Measurements from ENCODE around the gene DCTPP1. TPM values are rescaled to one million over a fixed set of nuclear protein-coding genes. Genes with fewer than 3 reads are reported as not detected.
A peak's percentile ranks its signal among the peaks of the same experiment; 100 is the strongest.

The DCTPP1 gene
- total RNA-seq, 1 experiment from 2014 or later = 111 TPM

- ChIA-PET POLR2A (ENCODE audit: low non-redundant PET) (interaction anchor here (0.8 kb wide), 1 partner anchor 28 kb away, joined by 3 read pairs; no protein-coding TSS in a partner anchor), CTCF (interaction anchor here (0.6 kb wide), 1 partner anchor 237 kb away, joined by 3 read pairs; no protein-coding TSS in a partner anchor)
- intact Hi-C loops (cut with micrococcal nuclease; ENCODE audit: unreplicated experiment) = no loop called here
- no peaks in the 10 kb centered on the region for H3K36me3 ChIP-seq (ENCODE audit: insufficient read depth, low read length, poor library complexity, severe bottlenecking)
- peak overlapping the region; percentile 88 for H3K4me3 ChIP-seq (ENCODE audit: low read depth, low read length, poor library complexity, severe bottlenecking)
- peaks cover 6% of the 10 kb centered on the region for H3K4me1 ChIP-seq (ENCODE audit: insufficient read depth, low read length, poor library complexity, severe bottlenecking)
- no TSS peak for BruUV-seq (replicated peaks)
- peak; percentile 99 for DNase-seq (ENCODE audit: low spot score)
- H3K27me3 ChIP-seq (replicated peaks; ENCODE audit: insufficient read depth, low read depth, low read length, poor library complexity) = no peaks in the 10 kb centered on the region
- TF ChIP-seq EZH2 (IDR thresholded peaks at IDR 0.05; ENCODE audit: borderline replicate concordance, low read depth, low read length, poor library complexity, severe bottlenecking) = no peak
- TF ChIP-seq, protein P1, sequence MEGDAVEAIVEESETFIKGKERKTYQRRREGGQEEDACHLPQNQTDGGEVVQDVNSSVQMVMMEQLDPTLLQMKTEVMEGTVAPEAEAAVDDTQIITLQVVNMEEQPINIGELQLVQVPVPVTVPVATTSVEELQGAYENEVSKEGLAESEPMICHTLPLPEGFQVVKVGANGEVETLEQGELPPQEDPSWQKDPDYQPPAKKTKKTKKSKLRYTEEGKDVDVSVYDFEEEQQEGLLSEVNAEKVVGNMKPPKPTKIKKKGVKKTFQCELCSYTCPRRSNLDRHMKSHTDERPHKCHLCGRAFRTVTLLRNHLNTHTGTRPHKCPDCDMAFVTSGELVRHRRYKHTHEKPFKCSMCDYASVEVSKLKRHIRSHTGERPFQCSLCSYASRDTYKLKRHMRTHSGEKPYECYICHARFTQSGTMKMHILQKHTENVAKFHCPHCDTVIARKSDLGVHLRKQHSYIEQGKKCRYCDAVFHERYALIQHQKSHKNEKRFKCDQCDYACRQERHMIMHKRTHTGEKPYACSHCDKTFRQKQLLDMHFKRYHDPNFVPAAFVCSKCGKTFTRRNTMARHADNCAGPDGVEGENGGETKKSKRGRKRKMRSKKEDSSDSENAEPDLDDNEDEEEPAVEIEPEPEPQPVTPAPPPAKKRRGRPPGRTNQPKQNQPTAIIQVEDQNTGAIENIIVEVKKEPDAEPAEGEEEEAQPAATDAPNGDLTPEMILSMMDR (conservative IDR thresholded peaks at IDR 0.05; ENCODE audit: low read depth, low read length) = 0 out of 2 replicates have a peak, but pooled peaks have one; percentile 19
- peak overlapping the region; percentile 100 for H3K27ac ChIP-seq (ENCODE audit: low read depth, low read length, poor library complexity, severe bottlenecking)
- no peaks in the 10 kb centered on the region for H3K9me3 ChIP-seq (ENCODE audit: low read depth, low read length, poor library complexity, severe bottlenecking)
Observed at GRCh38 chr16:30378236-30379157, 51.3 kb downstream of the DCTPP1 start.

GRCh38 chr16:30377812-30378235 lies 52.0 kb downstream of the DCTPP1 start:
- ChIA-PET POLR2A (ENCODE audit: low non-redundant PET) (interaction anchor here (0.6 to 0.8 kb wide), 2 partner anchors 29 to 51 kb away, joined by 3 read pairs; no protein-coding TSS in a partner anchor), CTCF (no interaction called here)
- Histone ChIP-seq H3K27me3 (replicated peaks; ENCODE audit: insufficient read depth, low read depth, low read length, poor library complexity) (no peaks in the 10 kb centered on the region), H3K4me3 (ENCODE audit: low read depth, low read length, poor library complexity, severe bottlenecking) (peak overlapping the region; percentile 88), H3K9me3 (ENCODE audit: low read depth, low read length, poor library complexity, severe bottlenecking) (no peaks in the 10 kb centered on the region), H3K27ac (ENCODE audit: low read depth, low read length, poor library complexity, severe bottlenecking) (peak overlapping the region; percentile 100), H3K36me3 (ENCODE audit: insufficient read depth, low read length, poor library complexity, severe bottlenecking) (no peaks in the 10 kb centered on the region), H3K4me1 (ENCODE audit: insufficient read depth, low read length, poor library complexity, severe bottlenecking) (peaks cover 6% of the 10 kb centered on the region)
- BruUV-seq (replicated peaks) = TSS peak; percentile 79
- DNase-seq (ENCODE audit: low spot score) = peak; percentile 92
- intact Hi-C loops (cut with micrococcal nuclease; ENCODE audit: unreplicated experiment) = no loop called here
- no peak for TF ChIP-seq EZH2 (IDR thresholded peaks at IDR 0.05; ENCODE audit: borderline replicate concordance, low read depth, low read length, poor library complexity, severe bottlenecking)
- TF ChIP-seq, protein P1 (conservative IDR thresholded peaks at IDR 0.05; ENCODE audit: low read depth, low read length) = no peak

DNA sequence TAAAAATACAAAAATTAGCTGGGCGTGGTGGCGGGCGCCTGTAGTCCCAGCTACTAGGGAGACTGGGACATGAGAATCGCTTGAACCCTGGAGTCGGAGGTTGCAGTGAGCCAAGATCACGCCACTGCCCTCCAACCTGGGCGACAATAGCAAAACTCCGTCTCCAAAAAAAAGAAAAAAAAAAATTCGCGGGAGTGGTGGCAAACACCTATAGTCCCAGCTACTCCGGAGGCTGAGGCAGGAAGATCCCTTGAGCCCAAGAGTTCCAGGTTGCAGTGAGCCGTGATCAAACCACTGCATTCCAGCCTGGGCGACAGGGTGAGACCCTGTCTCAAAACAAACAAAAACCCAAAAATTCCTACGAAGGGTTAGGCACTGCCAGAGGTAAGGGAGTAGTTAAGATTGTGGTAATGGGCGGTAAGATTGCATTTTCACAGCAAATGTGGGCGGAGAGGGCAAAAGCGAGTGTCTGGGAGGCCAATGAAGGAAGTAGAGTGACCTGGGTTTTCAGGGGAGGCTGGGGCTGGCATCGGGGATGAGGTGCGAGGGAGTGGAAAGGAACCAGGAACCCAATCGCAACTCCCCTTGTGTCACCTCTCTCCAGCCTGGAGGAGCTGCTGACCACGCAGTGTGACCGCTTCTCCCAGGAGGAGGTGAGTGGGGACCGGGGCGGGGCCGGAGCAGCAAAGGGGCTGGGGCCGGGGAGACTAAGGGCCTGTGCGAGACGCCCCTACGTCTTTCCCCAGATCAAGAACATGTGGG lies 52.6 kb downstream of the DCTPP1 start:
- no peak for DNase-seq (ENCODE audit: low spot score)
- Histone ChIP-seq H3K27me3 (replicated peaks; ENCODE audit: insufficient read depth, low read depth, low read length, poor library complexity) (no peaks in the 10 kb centered on the region), H3K36me3 (ENCODE audit: insufficient read depth, low read length, poor library complexity, severe bottlenecking) (no peaks in the 10 kb centered on the region), H3K4me1 (ENCODE audit: insufficient read depth, low read length, poor library complexity, severe bottlenecking) (peaks cover 6% of the 10 kb centered on the region), H3K9me3 (ENCODE audit: low read depth, low read length, poor library complexity, severe bottlenecking) (no peaks in the 10 kb centered on the region), H3K27ac (ENCODE audit: low read depth, low read length, poor library complexity, severe bottlenecking) (peak overlapping the region; percentile 100), H3K4me3 (ENCODE audit: low read depth, low read length, poor library complexity, severe bottlenecking) (peak overlapping the region; percentile 88)
- TF ChIP-seq, protein P1 (conservative IDR thresholded peaks at IDR 0.05; ENCODE audit: low read depth, low read length) = no peak
- TF ChIP-seq EZH2 (IDR thresholded peaks at IDR 0.05; ENCODE audit: borderline replicate concordance, low read depth, low read length, poor library complexity, severe bottlenecking) = no peak
- POLR2A ChIA-PET (ENCODE audit: low non-redundant PET) = interaction anchor here (0.6 kb wide), 1 partner anchor 50 kb away, joined by 3 read pairs; no protein-coding TSS in a partner anchor
- CTCF ChIA-PET = interaction anchor here (0.8 kb wide), 1 partner anchor 221 kb away, joined by 4 read pairs; no protein-coding TSS in a partner anchor
- intact Hi-C loops (cut with micrococcal nuclease; ENCODE audit: unreplicated experiment) = no loop called here
- no TSS peak for BruUV-seq (replicated peaks)
